ENCODE results near the gene SLC15A3. TPM values are rescaled to one million over a fixed set of nuclear protein-coding genes. Genes with fewer than 3 reads are reported as not detected.
"Not testable (repeated sequence)": the region's sequence is repeated elsewhere in the genome, so short reads cannot be mapped to it uniquely, and the experiment has no call there.

The SLC15A3 gene
- total RNA-seq, 1 donor from 2014 or later, result 5.8 TPM

DNA sequence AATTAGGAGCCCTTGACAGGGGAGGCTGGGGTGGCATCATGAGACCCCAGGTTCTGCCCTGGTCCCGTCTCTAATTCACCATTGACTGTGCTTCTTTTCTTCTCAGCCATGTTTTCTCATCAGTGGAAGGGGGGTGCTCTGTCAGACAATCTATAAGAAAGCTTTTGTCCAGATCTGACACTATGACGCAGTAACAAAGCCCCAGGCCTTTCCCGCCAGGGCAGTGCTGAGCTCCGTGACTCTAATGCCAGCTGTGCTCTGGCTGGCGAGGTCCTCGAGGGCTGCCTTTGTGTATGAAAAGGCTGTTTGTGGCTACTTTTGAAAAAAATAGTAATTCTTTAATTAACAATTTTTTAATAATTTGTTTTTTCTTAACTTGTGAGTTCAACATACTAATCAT, 22.8 kb upstream of the SLC15A3 start:
- no peak for DNase-seq

DNA sequence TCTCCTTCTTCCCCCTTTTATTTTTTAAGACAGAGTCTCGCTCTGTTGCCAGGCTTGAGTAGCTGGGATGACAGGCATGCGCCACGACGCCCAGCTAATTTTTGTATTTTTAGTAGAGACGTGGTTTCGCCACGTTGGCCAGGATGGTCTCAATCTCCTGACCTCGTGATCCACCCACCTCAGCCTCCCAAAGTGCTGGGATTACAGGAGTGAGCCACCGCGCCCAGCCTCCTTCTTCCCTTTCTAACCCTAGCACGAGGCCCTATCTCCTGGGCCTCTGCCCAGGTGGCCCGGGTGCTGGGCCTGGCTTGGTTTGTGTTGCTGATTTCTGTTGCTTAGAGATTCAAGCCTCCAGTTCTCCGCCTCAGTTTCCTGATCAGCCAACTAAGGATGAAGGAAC, 22.3 kb upstream of the SLC15A3 start:
- not testable (repeated sequence) for DNase-seq

DNA sequence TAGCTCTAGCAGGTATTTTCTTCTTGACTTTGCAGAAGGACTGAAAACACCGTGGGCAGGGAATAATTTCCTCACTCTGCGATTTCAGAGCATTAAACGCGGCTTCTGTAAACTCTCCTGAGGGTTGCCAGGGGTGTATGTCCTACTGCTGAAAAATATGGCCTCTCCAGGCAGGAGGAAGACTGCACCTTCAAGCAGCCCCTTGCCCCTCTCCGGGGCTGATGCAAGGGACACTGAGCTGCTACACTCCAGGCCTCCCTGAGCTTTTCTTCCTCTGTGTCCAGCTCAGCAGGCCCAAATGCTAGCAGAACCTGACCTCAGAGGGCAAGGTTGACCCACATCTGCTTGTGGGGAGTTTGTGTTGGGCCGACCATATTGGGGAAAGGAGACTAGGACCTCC, 21.7 kb upstream of the SLC15A3 start:
- DNase-seq, result no peak

DNA sequence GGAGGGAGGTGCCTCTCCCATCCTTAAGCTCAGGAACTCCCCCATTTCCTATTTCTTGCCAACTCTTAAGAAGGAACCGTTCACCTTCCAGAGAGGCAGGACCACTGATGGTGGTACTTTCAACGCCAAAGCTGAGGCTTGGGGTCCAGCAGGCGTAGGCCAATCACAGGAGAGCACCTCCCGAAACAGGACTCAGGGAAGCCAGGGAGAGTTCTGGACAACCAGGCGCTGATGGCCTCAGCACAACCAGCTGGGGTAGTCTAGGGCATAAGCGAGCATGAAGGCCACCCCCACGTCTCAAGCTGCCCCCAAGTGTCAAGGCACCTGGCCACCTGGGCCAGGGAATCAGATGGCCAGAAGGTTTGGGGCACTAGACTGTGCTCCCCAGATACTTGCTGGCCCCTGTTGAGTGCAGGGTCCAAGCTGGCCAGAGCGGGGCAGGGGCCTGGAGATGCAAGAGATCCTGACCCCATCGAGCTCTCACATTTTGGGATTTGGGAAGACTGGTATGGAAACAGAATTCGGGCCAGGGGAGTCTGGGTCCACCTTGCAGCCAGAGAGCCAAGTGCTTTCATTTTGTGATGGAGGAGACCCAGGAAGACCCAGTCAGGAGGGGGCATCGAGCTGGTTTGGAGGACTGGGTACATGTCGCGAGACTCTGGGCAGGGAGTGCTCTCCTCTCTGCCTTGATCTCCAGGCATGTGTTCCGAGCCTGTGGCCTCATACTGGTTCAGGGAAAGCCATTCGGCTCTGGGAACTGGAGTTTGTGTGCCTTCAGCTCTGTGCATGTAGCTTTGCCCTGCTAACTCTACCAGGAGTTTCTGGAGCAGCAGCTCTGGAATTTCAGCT, 20.4 kb upstream of the SLC15A3 start:
- no peak for DNase-seq

DNA sequence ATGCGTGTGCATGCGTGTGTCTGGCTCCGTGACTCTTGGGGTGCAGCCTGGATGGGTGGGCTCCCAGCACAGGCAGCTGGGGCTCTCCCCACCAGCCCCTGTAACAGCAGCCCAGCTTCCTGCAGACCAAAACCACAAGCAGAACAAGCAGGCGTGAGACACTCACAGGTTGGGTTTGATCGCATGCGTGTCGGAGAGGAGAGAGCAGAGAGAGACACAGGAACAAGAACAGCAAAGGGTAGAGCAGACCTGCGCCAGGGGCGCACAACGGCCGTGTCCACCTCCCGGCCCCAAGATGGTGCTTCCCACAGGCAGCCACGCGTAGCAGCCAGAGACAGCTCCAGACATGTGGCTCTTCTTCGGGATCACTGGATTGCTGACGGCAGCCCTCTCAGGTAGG, 19.5 kb upstream of the SLC15A3 start, which contains the start of gene CD6:
CD6 (plus strand) TSS at position 161 of the 400 bp plus-strand sequence; CDS start at position 347, 186 bp downstream.
- DNase-seq, result no peak

DNA sequence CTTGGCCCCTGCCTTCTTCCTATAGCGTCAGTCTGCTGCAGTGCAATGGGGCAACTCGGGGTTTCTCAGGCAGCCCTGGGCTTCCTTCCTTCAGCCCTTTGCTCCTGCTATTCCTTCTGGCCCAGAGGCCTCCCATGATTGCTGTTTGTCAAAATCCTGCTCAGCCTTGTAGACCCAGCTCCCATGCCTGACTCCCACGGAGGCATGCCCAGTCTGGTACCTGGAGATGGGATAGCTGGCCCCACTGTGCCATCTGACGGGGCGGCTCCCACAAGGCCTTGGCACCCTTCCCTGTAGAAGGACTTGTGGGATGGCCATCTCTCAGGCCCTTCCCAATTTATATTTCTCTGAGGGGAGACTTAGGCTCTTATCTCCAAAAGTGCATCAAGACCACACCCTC, 18.9 kb upstream of the SLC15A3 start:
- no peak for DNase-seq

DNA sequence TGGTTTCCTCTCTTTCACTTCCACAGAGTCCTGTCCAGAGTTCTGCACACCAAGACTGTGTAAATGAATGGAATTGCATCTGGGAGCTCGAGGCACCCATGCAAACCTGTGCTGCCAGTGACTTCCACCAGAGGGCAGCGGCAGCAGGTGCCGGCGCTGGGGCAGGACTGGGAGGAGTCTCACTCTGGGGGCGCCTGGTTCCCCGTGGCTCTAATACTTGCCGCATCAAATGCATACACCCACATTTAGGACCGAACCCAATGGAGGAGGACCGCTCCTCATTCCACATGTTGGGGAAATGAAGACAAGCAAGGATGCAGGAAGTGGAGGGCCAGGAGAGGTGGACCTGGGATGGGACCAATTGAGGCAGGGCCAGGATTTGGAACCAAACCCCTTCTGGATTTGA, 18.4 kb upstream of the SLC15A3 start:
- DNase-seq, result no peak

DNA sequence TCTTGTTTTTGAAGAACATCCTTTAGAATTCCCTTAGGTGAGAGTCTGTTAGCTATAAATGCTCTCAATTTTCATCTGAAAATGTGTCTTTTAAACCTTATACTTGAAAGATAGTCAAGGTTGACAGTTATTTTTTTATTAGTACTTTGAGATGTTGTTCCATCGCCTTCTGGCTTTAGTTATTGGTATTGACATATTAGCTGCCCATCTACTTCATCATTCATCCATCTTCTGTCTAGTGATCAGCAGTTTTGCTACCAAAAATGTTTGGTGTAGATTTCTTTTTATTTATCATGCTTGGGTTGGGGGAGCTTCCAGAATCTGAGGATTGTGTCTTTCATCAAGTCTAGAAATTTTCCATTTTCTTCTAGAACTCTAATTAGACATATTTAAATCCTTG, 16.2 kb upstream of the SLC15A3 start:
- DNase-seq, result no peak

DNA sequence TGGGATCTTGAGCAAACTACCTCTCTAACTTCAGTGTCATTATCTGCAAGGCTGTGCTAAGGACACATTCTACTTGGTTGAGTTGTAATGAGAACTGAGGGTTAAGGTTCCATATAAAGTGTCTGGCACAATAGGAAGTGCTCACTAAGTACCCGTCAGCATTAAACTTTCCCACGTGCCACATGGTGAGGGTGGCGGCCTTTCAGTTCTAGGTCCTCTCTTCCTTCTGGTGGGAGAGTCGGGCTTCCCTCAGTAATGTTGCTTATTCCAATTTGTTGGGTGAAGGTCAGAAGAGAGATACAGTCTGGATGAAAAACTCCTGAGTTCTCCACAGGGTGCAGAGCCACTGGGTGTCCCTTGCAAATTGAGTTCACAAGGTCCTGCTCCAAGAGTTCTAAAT, 14.9 kb upstream of the SLC15A3 start:
- no peak for DNase-seq

DNA sequence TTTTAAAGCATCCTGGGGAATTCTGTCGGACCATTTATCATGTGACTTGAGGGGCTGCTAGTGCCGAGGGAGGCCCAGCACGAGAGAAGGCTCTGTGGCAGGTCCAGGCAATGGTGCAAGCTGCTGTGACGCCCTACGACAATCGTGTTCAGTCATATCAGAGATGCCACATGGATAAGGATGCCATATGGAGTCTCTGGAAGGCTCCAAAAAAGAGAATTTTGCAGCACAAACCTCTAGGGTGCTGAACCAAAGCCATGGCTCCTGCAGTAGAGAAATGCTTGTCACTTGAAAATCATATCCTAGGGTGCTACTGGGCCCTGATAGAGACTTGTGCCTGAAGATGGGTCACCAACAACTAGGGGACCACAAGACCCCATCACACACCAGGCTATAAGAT, 12.8 kb upstream of the SLC15A3 start:
- no peak for DNase-seq

DNA sequence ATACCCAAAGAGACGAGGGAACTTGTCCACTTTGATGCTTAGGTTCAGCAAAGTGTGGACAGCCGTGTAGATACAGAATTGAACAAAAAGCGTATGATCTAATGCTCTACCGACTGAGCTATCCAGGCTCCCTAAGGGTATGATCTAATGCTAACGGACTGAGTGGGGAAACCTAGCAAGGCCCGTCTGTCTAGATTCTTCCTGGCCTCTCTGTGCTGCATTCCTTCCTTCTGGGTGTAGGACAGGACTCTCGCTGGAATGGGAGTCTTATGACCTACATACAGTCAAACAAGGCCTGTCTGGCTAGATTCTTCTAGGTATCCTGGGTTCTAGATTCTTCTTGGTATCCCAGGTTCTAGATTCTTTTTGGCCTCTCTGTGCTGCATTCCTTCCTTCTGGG, 8.4 kb upstream of the SLC15A3 start:
- DNase-seq, result no peak

DNA sequence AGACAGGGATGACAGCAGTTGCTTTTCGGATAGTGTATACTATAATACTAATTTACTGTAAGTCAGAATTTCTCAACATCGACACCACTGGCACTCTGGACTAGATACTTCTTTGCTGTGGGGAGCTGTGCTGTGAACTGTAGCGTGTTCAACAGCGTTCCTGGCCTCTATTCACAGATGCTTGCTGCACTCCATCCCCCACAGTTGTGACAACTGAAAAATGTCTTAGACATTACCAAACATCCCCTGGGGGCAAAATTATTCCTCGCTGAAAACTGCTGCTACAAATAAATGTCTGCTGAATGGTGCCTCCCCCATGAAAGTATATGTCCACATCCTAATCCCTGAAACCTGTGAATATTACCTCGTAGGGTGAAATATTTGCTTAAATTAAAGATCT, 7.5 kb upstream of the SLC15A3 start:
- DNase-seq, result no peak

DNA sequence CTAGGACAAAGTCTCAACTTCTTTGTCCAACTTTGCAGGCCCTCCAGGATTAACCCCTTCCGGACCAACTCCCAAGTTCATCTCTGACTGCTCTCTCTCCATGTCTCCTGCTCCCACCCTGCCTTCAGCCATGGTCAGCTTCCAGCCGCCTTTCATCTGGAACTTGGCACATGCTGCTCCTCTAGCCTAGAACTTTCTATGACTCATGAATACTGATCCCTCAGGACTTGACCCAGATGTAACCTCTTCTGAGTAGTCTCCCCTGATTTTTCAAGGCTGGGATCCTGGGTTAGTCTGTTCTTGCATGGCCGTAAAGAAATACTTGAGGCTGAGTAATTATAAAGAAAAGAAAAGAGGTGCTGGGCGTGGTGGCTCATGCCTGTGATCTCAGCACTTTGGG, 5.2 kb upstream of the SLC15A3 start:
- DNase-seq, result no peak

DNA sequence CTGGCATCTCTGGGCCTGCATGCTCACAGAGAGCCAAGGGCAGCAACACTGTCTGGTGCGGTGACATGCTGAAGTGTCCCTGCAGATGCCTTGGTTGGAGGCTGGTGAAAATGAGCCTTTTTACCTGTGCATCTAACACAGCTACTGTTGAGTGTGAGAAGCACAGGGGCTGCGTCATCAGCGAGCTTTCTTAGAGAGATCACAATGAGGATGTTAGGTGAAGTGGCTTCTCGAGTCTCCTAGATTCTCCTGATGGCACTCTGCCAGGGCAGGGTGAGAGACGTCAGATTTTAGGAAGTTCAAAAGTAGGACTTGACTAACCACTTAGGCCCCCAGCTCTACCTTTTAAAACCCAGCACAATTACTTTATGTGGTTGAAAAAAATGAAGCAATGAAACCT, 3.6 kb upstream of the SLC15A3 start:
- DNase-seq, result no peak

DNA sequence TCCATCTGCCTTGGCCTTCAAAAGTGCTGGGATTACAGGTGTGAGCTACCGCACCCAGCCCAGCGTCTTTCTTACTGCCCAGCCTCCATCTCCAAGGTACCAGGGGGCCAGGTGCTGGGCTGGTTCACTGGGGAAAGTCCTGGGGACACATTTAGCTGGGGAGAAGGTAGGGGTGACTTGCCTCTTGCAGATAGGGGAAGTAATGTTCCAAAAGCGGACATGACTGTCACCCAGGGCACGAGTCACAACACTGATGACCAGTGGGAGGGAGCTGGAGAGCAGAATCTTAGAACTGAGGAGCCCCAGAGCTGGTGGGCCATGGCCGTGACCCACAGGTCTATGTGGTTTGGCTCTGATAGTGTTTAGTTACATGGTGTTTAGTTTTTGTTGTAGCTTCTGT, 2.4 kb upstream of the SLC15A3 start:
- DNase-seq, result no peak

DNA sequence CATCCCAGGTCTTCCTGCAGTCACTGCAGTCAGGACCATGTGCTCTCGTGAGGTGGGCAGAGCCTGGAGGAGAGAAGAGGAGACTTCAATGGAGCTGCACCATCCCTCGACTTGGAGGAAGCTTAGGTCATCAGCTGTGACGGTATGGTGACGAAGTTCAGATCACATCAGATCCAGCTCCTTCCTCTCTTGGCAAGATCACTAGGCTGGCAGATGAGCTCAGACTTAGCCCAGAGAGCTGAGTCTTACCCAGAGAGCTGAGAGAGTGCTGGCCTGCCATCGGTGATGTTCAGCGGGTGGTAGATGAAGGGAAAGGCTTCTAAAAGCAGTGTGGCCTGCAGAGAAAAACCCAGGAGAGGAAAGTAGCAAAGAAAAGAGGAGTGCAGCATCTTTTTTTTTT, 1.8 kb upstream of the SLC15A3 start:
- DNase-seq, result no peak

DNA sequence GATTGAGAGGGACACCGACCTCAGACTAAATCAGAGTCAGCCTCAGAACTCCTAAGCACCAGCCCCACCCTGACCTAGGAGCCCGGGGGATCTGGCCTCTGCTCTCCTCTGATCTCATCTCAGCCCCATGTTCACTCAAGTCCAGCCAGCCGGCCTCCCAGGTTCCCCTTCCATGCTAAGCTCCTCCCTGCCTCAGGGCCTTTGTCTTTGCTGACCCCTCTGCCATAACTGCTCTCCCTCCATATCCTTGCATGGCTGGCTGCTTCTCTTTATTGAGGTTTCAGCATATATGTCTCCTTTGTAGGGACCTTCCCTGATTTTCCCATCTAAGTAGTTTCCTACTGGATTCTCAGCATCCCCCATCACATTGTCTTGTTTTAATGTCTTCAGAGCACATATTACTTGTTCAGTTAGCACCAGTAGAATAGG, 780 bp upstream of the SLC15A3 start:
- DNase-seq, result no peak

DNA sequence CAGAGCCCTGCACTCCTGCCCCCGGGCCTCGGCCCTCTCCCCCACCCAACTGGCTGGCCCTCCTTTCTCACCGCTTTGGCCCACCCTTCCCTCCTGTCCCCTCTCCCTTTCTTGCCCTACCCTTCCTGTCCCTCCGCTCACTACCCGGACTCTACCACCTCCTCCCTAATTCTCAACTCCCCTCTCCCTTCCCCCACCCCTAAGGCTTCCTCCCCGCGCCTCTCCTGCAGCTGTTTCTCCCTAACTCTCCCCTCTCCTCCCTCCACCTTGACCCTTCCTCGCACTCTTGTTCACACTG, 421 bp downstream of the SLC15A3 start:
- no peak for DNase-seq

DNA sequence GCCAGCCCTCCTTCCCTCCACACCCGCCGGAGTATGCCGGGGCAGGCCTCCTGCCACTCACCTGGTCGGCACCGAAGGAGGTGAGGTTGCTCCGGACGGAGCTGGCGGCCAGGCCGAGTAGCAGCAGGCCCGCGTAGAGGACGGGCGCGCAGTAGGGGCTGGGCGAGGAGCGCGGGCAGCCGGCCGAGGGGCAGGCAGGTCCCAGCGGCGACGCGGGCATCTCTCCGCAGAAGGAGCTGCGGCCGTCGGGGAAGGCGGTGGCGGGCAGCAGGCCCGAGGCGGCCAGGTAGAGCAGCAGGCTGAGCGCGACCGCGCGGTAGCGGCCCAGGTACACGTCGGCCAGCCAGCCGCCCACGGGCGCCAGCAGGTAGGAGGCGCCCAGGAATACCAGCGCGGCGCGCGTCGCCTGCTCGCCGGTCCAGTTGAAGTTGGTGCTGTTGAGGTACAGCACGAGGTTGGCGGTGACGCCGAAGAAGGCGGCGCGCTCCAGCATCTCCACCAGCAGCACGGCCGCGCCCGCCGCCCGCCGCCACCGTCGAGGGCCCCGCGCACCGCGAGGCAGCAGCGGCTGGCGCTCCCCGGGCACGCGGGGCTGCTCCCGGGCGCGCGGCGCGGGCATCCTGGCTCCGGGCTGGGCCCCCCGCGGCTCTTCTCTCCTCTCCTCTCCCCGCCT, 907 bp downstream of the SLC15A3 start:
- DNase-seq, result no peak

DNA sequence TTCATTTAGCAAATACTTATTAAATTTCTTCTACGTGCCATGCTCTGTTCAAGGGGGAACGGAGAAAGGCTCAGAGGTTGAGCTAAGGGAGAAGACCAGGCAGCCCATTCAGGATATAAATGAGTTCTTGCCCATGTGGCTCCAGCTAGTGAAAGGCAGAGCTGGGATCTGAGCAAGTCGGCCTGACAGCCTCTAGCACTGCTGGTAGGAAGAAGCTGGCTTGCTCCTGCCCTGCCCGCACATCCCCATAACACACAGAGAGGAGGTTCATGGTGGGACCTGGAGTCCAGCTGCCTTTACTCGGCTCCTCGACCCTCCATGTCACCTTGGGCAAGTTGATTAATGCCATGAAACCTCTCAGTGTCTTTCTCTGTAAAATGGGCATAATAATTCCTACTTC, 2.0 kb downstream of the SLC15A3 start:
- DNase-seq, result no peak

DNA sequence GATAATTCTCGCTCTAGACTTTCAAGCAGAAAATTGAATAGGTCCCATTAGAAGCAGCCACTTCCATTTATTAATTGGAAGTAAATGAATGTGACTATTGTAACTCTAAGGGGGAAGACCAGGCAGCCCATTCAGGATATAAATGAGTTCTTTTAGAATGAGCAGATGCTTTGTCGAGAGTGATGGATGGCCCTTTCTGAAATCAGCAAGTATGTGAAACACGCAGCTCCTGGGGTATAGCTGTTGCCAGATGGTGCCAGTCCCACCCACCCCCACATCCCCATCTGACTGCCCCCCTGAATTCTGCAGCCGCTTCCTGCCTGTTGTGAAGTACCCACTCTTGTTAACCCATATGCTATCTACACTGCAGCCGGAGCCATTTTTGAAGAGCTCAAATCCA, 3.7 kb downstream of the SLC15A3 start:
- DNase-seq, result no peak

DNA sequence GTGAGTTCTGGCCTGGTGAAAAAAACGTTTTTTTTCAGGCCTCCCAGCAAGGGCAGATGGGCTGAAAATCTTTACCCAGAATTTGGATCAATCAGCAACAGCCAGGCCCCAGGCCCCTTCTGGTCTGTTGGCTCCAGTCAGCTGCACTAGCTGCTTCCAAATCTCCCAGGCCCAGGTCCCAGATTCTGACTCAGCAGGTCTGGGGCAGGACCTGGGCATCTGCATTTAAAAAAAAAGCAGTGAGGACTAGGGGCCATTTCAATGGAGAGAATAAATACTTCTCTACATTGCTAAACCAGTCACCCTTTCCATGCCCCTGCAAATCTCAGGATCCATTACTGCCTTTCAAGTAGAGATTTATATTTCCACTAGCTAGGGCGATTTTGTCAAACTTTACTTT, 4.3 kb downstream of the SLC15A3 start:
- no peak for DNase-seq

DNA sequence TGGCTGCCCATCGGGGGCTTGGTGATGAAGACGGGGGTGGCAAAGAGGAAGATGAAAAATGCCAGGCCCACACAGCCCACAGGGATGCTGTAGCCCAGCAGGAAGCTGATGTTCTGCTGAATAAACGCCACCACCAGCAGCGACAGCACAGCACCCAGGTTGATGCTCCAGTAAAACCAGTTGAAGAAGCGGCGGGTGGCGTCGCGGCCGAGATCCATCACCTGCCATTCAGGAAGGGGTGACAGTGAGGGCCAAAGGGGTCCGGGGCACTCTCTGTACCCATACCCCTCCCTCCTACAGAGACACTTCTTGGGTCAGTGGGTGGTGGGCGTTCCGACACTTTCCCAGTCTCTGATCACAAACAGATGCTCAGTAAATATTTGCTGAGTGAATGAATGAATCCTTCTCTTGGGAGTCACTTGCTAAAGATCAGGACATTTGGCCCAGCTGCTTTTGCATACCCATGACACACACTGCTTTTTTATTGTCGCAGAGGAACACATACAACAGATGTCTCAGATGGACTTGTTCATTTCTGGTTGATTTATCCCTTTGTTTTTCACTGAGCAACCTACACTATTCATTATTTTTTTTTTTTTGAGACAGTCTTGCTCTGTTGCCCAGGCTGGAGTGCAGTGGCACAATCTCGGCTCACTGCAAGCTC, 5.2 kb downstream of the SLC15A3 start:
- DNase-seq, result no peak

DNA sequence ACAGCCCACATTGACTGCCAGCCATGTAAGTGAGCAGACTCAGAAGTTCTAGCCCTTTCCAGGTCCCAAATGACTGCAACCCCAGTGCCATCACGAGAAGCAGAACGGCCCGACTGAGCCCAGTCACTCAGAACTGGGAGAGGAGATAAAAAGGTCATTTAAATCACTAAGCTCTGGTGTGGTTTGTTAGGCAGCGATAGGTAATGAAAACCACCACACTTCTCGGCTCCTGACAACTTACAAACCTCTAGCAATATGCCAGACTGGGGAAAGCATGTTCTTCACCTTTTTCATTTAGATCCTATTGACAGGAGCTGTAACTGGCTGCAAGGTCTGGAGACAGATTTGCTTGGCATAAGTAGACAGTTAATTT, 6.7 kb downstream of the SLC15A3 start:
- no peak for DNase-seq

Data from occipital lobe (tissue), 2 donors.